Mesenteric fat pad (tissue), 1 donor: Measurements from ENCODE around the gene SEMA6D. TPM values are rescaled to one million over a fixed set of nuclear protein-coding genes. Genes with fewer than 3 reads are reported as not detected.

ENCODE experiments used
- DNase-seq: peaks from one replicate; pipeline ENCODE4 v3.0.0-alpha.2; 2020; ENCODE audit warnings: low spot score
- total RNA-seq: library from RNA; stranded (reverse); fragmentation: NEBNext Ultra II Directional; extraction: Animal tissue kit (Norgen Biotek cat#: 25700); gene quantifications from one replicate; pipeline ENCODE4 v1.2.1, GENCODE V29; 2021
- donor health status: DM: yes; HTN: yes; CAD: no.

Gene SEMA6D
- total RNA-seq, 1 donor from 2014 or later = 4.9 TPM

DNA sequence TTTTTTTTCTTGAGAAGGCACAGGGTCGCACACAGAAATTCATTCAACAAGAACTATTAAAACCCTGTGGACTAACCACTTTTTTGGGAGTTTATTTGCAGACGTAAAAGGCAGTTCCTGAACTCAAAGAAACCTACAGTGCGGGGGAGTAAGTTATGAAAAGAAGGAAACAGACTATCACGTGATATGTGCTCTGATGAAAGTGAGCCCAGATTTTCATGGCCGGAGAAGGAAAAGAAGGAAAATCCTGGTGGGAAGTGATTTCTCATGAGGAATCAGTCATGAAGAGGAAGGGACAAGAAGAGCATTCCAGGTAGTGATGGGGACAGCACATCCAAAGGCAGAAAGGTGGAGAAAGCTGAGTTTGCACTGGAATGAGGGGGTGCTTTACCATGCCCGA, 26.1 kb downstream of the SEMA6D start:
- no peak for DNase-seq

DNA sequence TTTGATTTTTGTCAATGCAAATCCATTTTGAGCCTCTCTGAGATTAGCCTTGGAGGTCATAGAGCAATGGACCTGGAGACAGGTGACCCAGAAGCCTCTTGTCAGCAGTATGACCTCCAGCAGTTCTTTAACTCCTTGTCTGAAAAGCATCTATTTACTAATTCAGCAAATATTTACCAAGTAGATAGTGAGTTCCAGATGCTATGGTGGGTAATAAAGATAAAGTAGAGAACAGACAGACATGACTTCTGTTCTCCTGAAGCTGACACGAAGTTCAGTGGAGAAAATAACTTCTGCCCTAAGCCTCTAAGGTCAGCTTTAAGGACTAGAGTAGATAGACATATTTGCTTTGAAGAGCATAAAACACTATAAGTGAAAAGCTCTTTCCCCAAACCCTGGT, 26.6 kb downstream of the SEMA6D start:
- no peak for DNase-seq

DNA sequence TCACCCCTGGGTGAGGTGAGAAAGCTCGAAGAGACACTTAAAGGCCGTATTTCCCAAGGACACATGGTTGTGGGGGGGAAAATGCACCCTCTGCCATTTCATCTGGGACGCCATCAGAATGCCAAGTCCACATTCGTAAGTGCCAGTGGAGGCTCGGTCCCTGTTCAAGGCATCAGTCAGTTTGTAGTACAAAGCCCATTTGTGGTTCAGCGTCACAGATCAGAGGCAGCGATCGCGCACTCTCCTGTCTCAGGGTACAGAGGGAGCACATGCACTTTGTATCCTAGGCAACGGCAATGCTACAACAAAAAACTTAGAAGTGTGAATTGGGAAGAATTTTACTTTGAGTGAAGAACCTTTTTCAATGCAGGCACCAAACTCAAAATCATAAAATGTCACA, 27.2 kb downstream of the SEMA6D start:
- DNase-seq = no peak

DNA sequence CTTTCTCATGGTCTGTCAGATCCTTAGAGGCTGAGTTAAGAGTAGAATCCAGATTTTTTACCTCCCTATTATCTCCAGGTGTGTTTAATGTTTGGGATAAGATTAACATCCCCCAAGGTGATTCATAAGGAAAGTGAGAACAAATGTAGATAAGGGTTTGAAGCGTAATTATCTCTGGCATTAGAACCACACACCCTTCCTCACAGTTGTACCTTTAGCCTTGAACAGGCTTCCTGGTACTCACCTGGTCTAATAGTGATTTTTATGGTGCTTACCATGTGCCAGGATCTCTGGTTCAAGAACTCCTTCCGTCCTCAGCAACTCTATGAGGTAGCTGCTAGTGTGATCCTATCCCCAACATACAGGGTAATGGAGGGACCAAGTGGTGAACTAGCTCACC, 27.7 kb downstream of the SEMA6D start:
- no peak for DNase-seq

- no peak for DNase-seq
These were observed 29.2 kb downstream of the SEMA6D start for GRCh38 chr15:47746516-47746915.

DNA sequence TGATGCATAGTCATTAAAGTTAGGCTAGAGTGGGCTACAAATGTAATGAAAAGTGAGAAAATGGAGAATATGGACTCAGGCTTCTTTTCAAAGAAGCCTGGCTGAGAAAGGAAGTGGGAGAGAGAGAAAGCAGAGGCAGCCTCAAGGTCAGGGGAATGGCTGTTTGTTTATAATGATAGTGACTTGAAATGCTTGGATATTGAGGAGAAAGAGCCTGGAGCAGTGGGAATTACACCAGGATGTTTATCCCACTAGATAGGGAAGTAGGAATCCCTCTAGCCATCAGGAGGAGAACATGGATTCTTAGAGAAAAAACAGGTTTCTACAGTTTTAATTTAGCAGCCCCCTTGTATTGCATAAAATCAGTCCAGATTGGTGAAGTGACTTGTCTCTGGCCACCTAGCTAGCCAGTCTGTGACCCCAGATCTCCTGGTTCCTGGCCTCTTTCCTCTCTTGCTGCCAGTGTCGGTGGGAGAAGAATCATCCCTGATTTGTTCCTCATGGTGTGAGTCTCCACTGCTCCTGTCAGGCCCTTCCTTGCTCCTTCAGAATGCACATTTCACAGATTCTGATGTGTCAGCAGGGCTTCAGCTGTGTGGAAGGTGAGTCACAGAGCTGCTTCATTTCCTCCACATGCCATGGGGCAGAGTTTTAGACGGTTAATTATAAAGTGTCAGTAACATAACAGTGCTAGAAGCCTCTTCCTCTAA, 32.9 kb downstream of the SEMA6D start:
- no peak for DNase-seq

DNA sequence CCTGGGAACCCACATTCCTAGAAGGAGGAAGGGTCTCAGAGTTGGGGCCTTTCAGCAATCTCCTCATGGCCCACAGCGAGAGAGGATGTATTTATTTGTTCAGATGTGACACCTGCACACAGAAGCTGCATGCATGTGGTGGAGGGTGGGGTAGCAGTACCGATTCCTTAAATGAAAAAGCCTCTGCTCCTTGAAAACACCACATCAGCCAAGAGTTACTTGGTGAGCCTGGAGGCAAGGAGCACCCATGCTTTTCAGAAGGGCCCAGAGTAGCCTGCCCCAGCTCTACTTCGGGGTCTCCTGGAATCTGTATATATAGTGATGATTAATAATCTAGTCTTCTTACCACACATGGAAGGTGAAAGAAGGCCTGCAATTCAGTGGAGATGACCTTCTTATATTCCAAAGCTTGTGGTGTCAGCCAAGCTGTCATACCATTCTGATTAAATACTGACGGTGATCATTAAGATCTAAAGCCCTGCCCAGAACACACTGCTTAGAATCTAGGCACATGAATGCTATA, 33.5 kb downstream of the SEMA6D start:
- no peak for DNase-seq

DNA sequence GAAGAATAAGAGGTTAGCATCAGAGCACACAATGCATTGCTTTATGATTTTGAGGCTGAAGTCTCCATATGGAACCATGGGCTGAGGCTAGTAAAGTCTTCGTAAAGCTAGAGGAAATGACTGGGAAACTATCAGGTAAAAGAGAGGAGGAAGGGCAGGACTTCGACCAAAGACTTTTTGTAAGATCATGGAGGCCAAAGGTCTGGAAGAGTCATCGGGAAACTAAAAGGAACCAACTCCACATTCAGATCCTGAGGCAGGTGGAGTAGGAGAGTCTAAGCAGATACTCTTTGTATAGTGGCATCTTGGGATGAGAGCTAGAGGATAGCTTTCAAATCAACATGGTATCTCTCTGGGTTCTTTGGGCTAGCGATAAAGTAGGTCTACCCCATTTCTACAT, 36.3 kb downstream of the SEMA6D start:
- DNase-seq = no peak

GRCh38 chr15:47754312-47754711, 37.0 kb downstream of the SEMA6D start:
- no peak for DNase-seq

DNA sequence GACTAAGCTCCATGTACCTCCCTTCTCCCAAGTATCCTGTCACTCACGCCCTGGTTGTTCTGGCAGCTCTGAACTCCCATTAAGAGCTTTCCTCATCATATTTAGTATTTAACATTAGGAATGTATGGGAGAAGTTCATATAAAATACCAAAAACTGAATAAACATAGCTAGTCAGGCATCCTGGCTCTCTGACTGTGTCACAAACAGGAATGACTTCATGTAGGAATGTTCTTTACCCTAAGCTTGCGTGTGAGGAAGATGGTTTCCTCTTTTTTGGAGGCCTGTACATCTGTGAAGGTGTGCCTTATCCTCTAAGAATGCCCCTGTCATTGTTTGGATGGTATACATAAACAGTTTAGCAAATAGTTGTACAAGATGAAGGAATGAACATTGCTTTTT, 38.6 kb downstream of the SEMA6D start:
- no peak for DNase-seq

GRCh38 chr15:47756872-47757271, 39.6 kb downstream of the SEMA6D start:
- DNase-seq = no peak

GRCh38 chr15:47757331-47757730, 40.0 kb downstream of the SEMA6D start:
- DNase-seq = no peak

GRCh38 chr15:47762621-47763020, 45.3 kb downstream of the SEMA6D start:
- no peak for DNase-seq

GRCh38 chr15:47764666-47765065, 47.4 kb downstream of the SEMA6D start:
- no peak for DNase-seq

- DNase-seq = no peak
These were observed 49.1 kb downstream of the SEMA6D start for GRCh38 chr15:47766406-47766805.

DNA sequence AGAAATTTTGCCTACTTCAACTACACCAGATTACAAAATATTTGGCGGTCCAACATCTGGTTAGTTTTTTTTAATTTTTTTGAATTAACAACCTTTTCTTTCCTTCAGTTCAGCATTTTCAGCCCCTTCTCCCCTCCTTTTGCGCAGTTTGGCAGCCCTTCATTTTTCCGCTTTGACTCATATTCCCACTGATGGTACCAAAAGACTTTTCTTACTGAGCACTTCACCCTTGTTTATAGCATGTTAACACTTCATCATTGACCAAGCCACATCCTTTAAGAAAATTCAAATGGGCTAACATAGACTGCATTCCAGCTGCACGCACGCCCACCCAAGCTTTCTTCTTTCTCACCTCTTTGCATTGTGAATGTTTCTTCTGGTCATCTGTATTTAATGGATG, 49.7 kb downstream of the SEMA6D start:
- DNase-seq = no peak

GRCh38 chr15:47768735-47769134, 51.4 kb downstream of the SEMA6D start:
- DNase-seq = no peak

DNA sequence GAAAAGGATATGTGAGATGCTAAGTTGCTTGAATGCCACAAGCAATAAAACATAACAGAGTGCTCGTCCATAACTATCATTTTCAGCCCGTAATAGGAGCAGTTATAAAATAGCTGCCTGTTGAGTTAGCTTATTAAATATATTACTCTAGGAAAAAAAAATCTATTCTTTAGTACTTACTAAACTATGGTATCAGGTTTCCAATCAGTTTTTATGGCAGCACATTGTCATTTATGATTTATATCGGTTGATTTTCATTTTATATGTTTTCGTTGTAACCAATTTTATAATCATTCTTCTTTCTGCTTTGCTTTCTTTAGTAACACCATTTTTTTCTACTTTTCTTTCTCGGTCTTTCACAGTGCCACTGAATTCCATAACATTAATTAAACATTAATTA, 51.9 kb downstream of the SEMA6D start:
- no peak for DNase-seq

- DNase-seq = no peak
These were observed 55.8 kb downstream of the SEMA6D start for GRCh38 chr15:47773143-47773542.

DNA sequence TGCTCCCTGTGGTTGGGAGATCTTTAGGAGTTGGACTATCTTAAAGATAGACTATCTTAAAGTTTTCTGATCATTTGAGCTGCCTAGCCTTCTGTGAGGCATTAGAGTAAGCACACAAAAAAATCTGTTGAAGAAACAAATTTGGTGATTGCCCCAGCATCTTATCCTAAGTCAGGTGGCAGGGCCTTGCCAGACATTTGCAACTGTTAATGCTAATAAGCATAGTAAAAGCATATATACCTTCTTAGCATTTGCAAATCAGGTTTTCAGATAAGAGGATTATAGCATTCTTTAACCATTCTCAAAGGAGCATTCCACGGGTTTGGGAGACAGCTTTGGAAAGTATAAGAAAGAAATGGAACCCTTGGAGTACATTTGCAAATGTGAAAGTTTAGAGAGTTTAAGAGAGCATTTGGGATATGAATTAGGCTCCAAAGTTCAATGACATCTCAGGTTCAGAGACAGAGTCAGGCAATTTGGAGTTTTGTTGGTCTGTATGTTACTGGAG, 61.0 kb downstream of the SEMA6D start:
- no peak for DNase-seq

- DNase-seq = no peak
These were observed 63.7 kb downstream of the SEMA6D start for GRCh38 chr15:47780971-47781370.

- no peak for DNase-seq
These were observed 64.2 kb downstream of the SEMA6D start for GRCh38 chr15:47781527-47781926.

- DNase-seq = no peak
These were observed 67.5 kb downstream of the SEMA6D start for GRCh38 chr15:47784820-47785219.
